ENCODE results near the gene SLC30A1. TPM values are rescaled to one million over a fixed set of nuclear protein-coding genes. Genes with fewer than 3 reads are reported as not detected.

SLC30A1 gene
- total RNA-seq, 2 donors from 2014 or later = 12.5 to 22.0 TPM

DNA sequence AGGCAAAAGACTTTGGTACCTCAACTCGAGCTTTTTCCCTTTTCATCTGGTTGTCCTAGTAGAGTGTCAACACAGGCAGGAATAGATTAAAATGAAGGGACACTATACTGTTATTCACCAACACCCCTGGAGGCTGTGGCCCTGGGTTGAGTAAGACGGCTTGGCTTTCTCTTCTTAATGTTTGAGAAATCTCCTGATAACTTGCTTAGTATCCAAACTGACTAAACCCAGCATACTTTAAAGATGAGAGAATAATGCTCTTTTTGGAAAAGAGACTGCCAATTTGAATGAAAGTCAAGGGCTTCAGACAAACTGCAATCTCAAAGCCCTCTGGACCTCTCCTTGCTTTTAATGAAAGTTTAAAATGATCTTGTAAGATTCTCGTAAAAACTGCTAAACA, 2.6 kb upstream of the SLC30A1 start:
- no peak for DNase-seq (ENCODE audit: low spot score)
- 63% methylated on average over 3 of the region's 3 CpGs for WGBS
- Histone ChIP-seq H3K27me3 (replicated peaks; ENCODE audit: insufficient read depth) (no peaks in the 10 kb centered on the region), H3K27ac (peak overlapping the region; percentile 7 to 34), H3K36me3 (no peaks in the 10 kb centered on the region), H3K4me3 (no peak overlapping the region), H3K9me3 (no peaks in the 10 kb centered on the region), H3K4me1 (replicated peaks) (no peaks in the 10 kb centered on the region)
- no peak for TF ChIP-seq CTCF (IDR thresholded peaks at IDR 0.05)
- TF ChIP-seq POLR2A (IDR thresholded peaks at IDR 0.05) = no peak
- no peak for TF ChIP-seq POLR2AphosphoS5 (IDR thresholded peaks at IDR 0.05)
- intact Hi-C loops (cut with DNase I) = no loop called here

- no peaks in the 10 kb centered on the region for H3K9me3 ChIP-seq
- no peaks in the 10 kb centered on the region for H3K4me1 ChIP-seq (replicated peaks)
- intact Hi-C loops (cut with DNase I) = no loop called here
- peak overlapping the region in 1 of 2 donors; percentile 65 for H3K27ac ChIP-seq
- TF ChIP-seq POLR2A (IDR thresholded peaks at IDR 0.05) = no peak
- TF ChIP-seq CTCF (IDR thresholded peaks at IDR 0.05) = no peak
- no peak for TF ChIP-seq POLR2AphosphoS5 (IDR thresholded peaks at IDR 0.05)
- no peak overlapping the region for H3K4me3 ChIP-seq
- H3K27me3 ChIP-seq (replicated peaks; ENCODE audit: insufficient read depth) = no peaks in the 10 kb centered on the region
- H3K36me3 ChIP-seq = no peaks in the 10 kb centered on the region
- 88% methylated on average over 1 of the region's 1 CpG for WGBS
- DNase-seq (ENCODE audit: low spot score) = no peak
Measured at GRCh38 chr1:211580303-211580687, 1.3 kb upstream of the SLC30A1 start.

GRCh38 chr1:211579440-211580302, 710 bp upstream of the SLC30A1 start:
- peak overlapping the region; percentile 65 to 74 for H3K27ac ChIP-seq
- no peak for TF ChIP-seq POLR2A (IDR thresholded peaks at IDR 0.05)
- no peak for TF ChIP-seq POLR2AphosphoS5 (IDR thresholded peaks at IDR 0.05)
- no peak for TF ChIP-seq CTCF (IDR thresholded peaks at IDR 0.05)
- H3K4me1 ChIP-seq (replicated peaks) = no peaks in the 10 kb centered on the region
- H3K4me3 ChIP-seq = peak overlapping the region; percentile 91 to 92
- intact Hi-C loops (cut with DNase I) = loop anchor here (5.0 kb wide), 1 partner anchor 38 kb away; no protein-coding TSS in a partner anchor
- H3K36me3 ChIP-seq = no peaks in the 10 kb centered on the region
- no peaks in the 10 kb centered on the region for H3K9me3 ChIP-seq
- DNase-seq (ENCODE audit: low spot score) = peak; percentile 75
- WGBS = 4% methylated on average over 41 of the region's 46 CpGs
- H3K27me3 ChIP-seq (replicated peaks; ENCODE audit: insufficient read depth) = no peaks in the 10 kb centered on the region

DNA sequence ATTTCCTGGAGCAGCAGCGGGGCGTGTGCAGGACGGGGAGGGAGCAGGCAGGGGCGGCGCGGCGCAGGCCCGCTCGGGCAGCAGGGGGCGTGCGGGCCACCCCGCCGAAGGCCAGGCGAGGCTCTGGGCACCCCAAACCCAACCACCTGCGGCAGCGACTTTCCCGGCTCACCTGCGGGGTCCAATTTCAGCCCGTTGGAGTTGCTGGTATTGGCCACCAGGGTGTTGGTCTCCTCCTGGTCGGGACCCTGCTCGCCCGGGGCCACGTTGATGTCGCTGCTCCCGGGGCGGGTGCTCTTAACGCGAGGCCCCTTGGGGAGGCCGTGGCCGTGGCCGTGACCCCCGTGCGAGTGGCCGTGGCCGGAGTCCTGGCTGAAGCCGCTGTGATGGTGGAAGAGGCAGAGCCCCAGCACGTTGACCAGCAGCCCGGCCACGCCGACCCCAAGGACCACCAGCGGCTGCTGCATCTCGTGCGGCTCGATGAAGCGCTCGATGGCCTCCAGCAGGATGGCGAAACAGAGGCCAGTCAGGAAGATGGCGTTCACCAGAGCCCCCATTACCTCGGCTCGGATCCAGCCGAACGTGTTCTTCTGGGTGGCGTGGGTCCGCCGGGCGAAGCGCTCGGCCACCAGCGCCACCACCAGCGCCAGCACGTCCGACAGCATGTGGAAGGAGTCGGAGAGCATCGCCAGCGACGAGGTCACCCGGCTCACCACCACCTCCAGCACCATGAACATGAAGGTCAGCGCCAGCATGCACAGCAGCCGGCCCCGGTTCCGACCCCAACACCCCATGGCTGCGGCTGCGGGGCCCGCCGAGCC, 932 bp downstream of the SLC30A1 start:
- Histone ChIP-seq H3K4me1 (replicated peaks) (no peaks in the 10 kb centered on the region), H3K36me3 (no peaks in the 10 kb centered on the region), H3K9me3 (no peaks in the 10 kb centered on the region), H3K27me3 (replicated peaks; ENCODE audit: insufficient read depth) (no peaks in the 10 kb centered on the region), H3K27ac (peak overlapping the region; percentile 91 to 95), H3K4me3 (peak overlapping the region; percentile 91 to 92)
- TF ChIP-seq POLR2A (IDR thresholded peaks at IDR 0.05) = peak; percentile 38
- TF ChIP-seq CTCF (IDR thresholded peaks at IDR 0.05) = peak; percentile 76 to 91 (median 84)
- no peak for TF ChIP-seq POLR2AphosphoS5 (IDR thresholded peaks at IDR 0.05)
- peak; percentile 67 for DNase-seq (ENCODE audit: low spot score)
- WGBS = under 1% methylated on average over 65 of the region's 75 CpGs
- intact Hi-C loops (cut with DNase I) = loop anchor here (1.0 to 5.0 kb wide), 3 partner anchors 39 to 77 kb away; no protein-coding TSS in a partner anchor
